RPMI7951 (cell line): ENCODE results near the gene SYK. TPM values are rescaled to one million over a fixed set of nuclear protein-coding genes. Genes with fewer than 3 reads are reported as not detected.
A peak's percentile ranks its signal among the peaks of the same experiment; 100 is the strongest.

ENCODE experiments used
- DNase-seq: peaks from one replicate; pipeline ENCODE4 v3.0.0-alpha.2; 2012; ENCODE audit warnings: low read depth
- total RNA-seq: library from RNA; depleted of rRNA; stranded (reverse); fragments of >200 nt; shearing (Covaris generic); gene quantifications from 2 replicates; pipeline ENCODE4 v1.2.3, GENCODE V29; 2014

Gene SYK
- total RNA-seq, 1 experiment from 2014 or later: not detected

GRCh38 chr9:90906316-90907055 lies 104.9 kb downstream of the SYK start:
- DNase-seq: peak; percentile 34

- DNase-seq: no peak
These were observed 105.4 kb downstream of the SYK start for GRCh38 chr9:90907056-90907445.

GRCh38 chr9:90907790-90908189 lies 106.2 kb downstream of the SYK start:
- DNase-seq: no peak

GRCh38 chr9:90909225-90909624 lies 107.6 kb downstream of the SYK start:
- no peak for DNase-seq

GRCh38 chr9:90909747-90910283 lies 108.2 kb downstream of the SYK start:
- DNase-seq: no peak

GRCh38 chr9:90914196-90914595 lies 112.6 kb downstream of the SYK start:
- DNase-seq: no peak

- DNase-seq: peak; percentile 53
These were observed 113.4 kb downstream of the SYK start for GRCh38 chr9:90914868-90915483.

- no peak for DNase-seq
These were observed 114.1 kb downstream of the SYK start for GRCh38 chr9:90915693-90916092.

- no peak for DNase-seq
These were observed 114.6 kb downstream of the SYK start for GRCh38 chr9:90916147-90916734.

GRCh38 chr9:90919883-90920282 lies 118.3 kb downstream of the SYK start:
- DNase-seq: no peak

- no peak for DNase-seq
These were observed 119.5 kb downstream of the SYK start for GRCh38 chr9:90921104-90921503.

GRCh38 chr9:90921969-90922368 lies 120.3 kb downstream of the SYK start:
- no peak for DNase-seq

- DNase-seq: peak; percentile 75
These were observed 124.1 kb downstream of the SYK start for GRCh38 chr9:90925581-90926257.

- DNase-seq: no peak
These were observed 125.3 kb downstream of the SYK start for GRCh38 chr9:90926936-90927335.

- DNase-seq: no peak
These were observed 125.9 kb downstream of the SYK start for GRCh38 chr9:90927496-90927895.

GRCh38 chr9:90929626-90930025 lies 128.0 kb downstream of the SYK start:
- no peak for DNase-seq

GRCh38 chr9:90933468-90933867 lies 131.8 kb downstream of the SYK start:
- no peak for DNase-seq

- no peak for DNase-seq
These were observed 137.7 kb downstream of the SYK start for GRCh38 chr9:90939351-90939750.

- DNase-seq: no peak
These were observed 138.7 kb downstream of the SYK start for GRCh38 chr9:90940280-90940679.

GRCh38 chr9:90941661-90942060 lies 140.0 kb downstream of the SYK start:
- no peak for DNase-seq

- DNase-seq: no peak
These were observed 140.9 kb downstream of the SYK start for GRCh38 chr9:90942555-90942954.

GRCh38 chr9:90943341-90943740 lies 141.7 kb downstream of the SYK start:
- DNase-seq: no peak
